ENCODE data around the gene LRRC30. TPM values are rescaled to one million over a fixed set of nuclear protein-coding genes. Genes with fewer than 3 reads are reported as not detected.

Gene LRRC30
- total RNA-seq, 1 experiment from 2014 or later: not detected

DNA sequence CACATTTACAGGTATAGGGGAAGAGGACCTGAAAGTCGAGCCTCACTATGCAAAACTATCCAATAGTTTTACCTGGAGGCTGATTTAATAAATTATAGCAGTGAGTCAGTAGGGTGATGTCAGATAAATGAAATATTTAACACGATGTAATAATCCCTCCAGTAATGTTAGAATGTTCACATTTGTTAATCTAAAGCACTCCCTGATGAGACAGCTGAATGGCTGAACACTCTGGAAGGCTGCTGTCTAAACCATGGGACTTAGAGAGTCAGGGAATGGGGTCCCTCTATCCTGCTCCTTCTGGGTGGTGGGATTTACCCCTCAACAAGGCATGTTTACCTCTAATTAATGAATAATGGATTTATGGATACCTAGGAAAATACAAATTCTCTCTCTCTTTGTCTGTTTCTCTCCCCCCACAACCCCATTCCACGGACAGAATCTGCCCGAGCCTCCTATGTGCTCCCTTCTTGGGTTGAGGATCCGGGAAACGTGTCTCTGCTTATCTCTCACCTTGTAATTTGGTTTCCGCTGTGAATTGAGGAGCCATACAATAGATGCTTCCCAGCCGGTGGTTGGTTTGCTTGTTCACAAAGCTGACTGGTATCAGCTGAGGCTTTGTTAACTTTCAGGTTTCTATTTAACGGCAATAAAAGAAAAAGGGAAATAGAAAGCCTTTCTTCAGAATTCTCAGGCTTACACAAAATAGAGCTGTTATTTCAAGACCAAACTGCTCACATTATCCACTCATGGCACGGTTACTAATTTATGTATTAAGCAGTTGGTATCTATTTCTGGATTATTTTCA, 25.9 kb downstream of the LRRC30 start:
- no peaks in the 10 kb centered on the region for H3K4me1 ChIP-seq (ENCODE audit: control insufficient read depth in 1 of 2, insufficient read depth in 2 of 2, low read length in 2 of 2)
- H3K9me3 ChIP-seq (ENCODE audit: control insufficient read depth in 1 of 2, insufficient read depth in 1 of 2, low read depth in 1 of 2, low read length in 2 of 2): peaks cover 0 to 7% of the 10 kb centered on the region in 2 experiments; a peak in 2 of 4 replicates
- no peak overlapping the region for H3K4me2 ChIP-seq (ENCODE audit: low read length)
- no peaks in the 10 kb centered on the region for H3K9me2 ChIP-seq (ENCODE audit: insufficient read depth)
- no TSS peak for BruUV-seq (replicated peaks)
- no peak overlapping the region for H3K9ac ChIP-seq (ENCODE audit: low read length)
- no peak for ATAC-seq
- POLR2A ChIA-PET: no interaction called here
- no peak overlapping the region for H3K27ac ChIP-seq (ENCODE audit: low read depth, low read length)
- no peak for DNase-seq (ENCODE audit: low read depth, low spot score)
- CTCF ChIA-PET: no interaction called here
- intact Hi-C loops (cut with micrococcal nuclease): no loop called here
- RAD21 ChIA-PET (ENCODE audit: low non-redundant PET in 1 of 2, low total read pairs in 2 of 2, uncharacterized antibody in 2 of 2, unreplicated experiment in 2 of 2): no interaction called here
- H3K79me2 ChIP-seq (ENCODE audit: insufficient read depth, low read length): no peaks in the 10 kb centered on the region
- no peaks in the 10 kb centered on the region for H4K20me1 ChIP-seq (ENCODE audit: insufficient read depth)
- no peaks in the 10 kb centered on the region for H3K36me3 ChIP-seq (ENCODE audit: control insufficient read depth in 1 of 2, insufficient read depth in 2 of 2, low read length in 2 of 2)
- no peaks in the 10 kb centered on the region for H3K27me3 ChIP-seq (ENCODE audit: insufficient read depth, low read length)
- TF ChIP-seq YY1 (IDR thresholded peaks at IDR 0.05; ENCODE audit: extremely low read depth, insufficient replicate concordance, low read depth, low read length): no peak
- TF ChIP-seq, protein P1, sequence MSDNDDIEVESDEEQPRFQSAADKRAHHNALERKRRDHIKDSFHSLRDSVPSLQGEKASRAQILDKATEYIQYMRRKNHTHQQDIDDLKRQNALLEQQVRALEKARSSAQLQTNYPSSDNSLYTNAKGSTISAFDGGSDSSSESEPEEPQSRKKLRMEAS (IDR thresholded peaks at IDR 0.05): no peak
- no peak for TF ChIP-seq RAD21 (IDR thresholded peaks at IDR 0.05; ENCODE audit: low read depth)
- no peak overlapping the region for H2AFZ ChIP-seq (ENCODE audit: low read depth, low read length, poor library complexity, severe bottlenecking)
- no peak overlapping the region for H3K4me3 ChIP-seq (replicated peaks in 1 of 2; ENCODE audit: low read depth in 1 of 2, low read length in 2 of 2)

DNA sequence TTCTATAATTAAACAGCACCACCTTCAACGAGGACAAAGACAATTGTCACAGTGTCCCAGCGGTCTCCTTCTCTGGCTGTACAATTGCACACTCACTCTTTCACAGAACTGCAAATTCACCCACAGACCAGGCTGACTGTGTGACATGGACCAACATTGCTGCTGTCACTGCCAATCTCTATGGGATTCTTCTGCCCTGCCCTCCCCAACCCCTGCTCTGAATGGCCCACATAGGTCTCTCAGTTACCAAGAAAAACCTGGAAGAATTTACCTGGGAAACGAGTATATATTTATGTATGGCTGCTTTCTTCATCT, 26.5 kb downstream of the LRRC30 start:
- H3K27ac ChIP-seq (ENCODE audit: low read depth, low read length): no peak overlapping the region
- H3K79me2 ChIP-seq (ENCODE audit: insufficient read depth, low read length): no peaks in the 10 kb centered on the region
- H3K9me2 ChIP-seq (ENCODE audit: insufficient read depth): no peaks in the 10 kb centered on the region
- H2AFZ ChIP-seq (ENCODE audit: low read depth, low read length, poor library complexity, severe bottlenecking): no peak overlapping the region
- no peaks in the 10 kb centered on the region for H3K27me3 ChIP-seq (ENCODE audit: insufficient read depth, low read length)
- no peak overlapping the region for H3K4me2 ChIP-seq (ENCODE audit: low read length)
- peaks cover 0 to 7% of the 10 kb centered on the region in 2 experiments; a peak in 2 of 4 replicates for H3K9me3 ChIP-seq (ENCODE audit: control insufficient read depth in 1 of 2, insufficient read depth in 1 of 2, low read depth in 1 of 2, low read length in 2 of 2)
- ChIA-PET RAD21 (ENCODE audit: low non-redundant PET in 1 of 2, low total read pairs in 2 of 2, uncharacterized antibody in 2 of 2, unreplicated experiment in 2 of 2) (no interaction called here), CTCF (no interaction called here), POLR2A (no interaction called here)
- H3K9ac ChIP-seq (ENCODE audit: low read length): no peak overlapping the region
- intact Hi-C loops (cut with micrococcal nuclease): no loop called here
- no peaks in the 10 kb centered on the region for H4K20me1 ChIP-seq (ENCODE audit: insufficient read depth)
- BruUV-seq (replicated peaks): no TSS peak
- no peaks in the 10 kb centered on the region for H3K36me3 ChIP-seq (ENCODE audit: control insufficient read depth in 1 of 2, insufficient read depth in 2 of 2, low read length in 2 of 2)
- no peak for TF ChIP-seq ELF1 (IDR thresholded peaks at IDR 0.05; ENCODE audit: borderline replicate concordance, low read depth)
- TF ChIP-seq TCF7L2 (IDR thresholded peaks at IDR 0.05; ENCODE audit: borderline replicate concordance, extremely low read depth, insufficient read depth, insufficient read length): no peak
- no peak for TF ChIP-seq ZNF274 (IDR thresholded peaks at IDR 0.05; ENCODE audit: low read depth, low read length)
- TF ChIP-seq SRF (IDR thresholded peaks at IDR 0.05; ENCODE audit: low read depth): no peak
- TF ChIP-seq, protein P2, sequence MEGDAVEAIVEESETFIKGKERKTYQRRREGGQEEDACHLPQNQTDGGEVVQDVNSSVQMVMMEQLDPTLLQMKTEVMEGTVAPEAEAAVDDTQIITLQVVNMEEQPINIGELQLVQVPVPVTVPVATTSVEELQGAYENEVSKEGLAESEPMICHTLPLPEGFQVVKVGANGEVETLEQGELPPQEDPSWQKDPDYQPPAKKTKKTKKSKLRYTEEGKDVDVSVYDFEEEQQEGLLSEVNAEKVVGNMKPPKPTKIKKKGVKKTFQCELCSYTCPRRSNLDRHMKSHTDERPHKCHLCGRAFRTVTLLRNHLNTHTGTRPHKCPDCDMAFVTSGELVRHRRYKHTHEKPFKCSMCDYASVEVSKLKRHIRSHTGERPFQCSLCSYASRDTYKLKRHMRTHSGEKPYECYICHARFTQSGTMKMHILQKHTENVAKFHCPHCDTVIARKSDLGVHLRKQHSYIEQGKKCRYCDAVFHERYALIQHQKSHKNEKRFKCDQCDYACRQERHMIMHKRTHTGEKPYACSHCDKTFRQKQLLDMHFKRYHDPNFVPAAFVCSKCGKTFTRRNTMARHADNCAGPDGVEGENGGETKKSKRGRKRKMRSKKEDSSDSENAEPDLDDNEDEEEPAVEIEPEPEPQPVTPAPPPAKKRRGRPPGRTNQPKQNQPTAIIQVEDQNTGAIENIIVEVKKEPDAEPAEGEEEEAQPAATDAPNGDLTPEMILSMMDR (IDR thresholded peaks at IDR 0.05 in 2 of 3, conservative IDR thresholded peaks at IDR 0.05 in 1 of 3; ENCODE audit: borderline replicate concordance in 1 of 3, insufficient read depth in 1 of 3, low read depth in 2 of 3, low read length in 2 of 3): no peak
- no peak for TF ChIP-seq CBX3 (IDR thresholded peaks at IDR 0.05; ENCODE audit: low read depth)
- no peak for TF ChIP-seq ZFX (IDR thresholded peaks at IDR 0.05)
- TF ChIP-seq, protein P3, sequence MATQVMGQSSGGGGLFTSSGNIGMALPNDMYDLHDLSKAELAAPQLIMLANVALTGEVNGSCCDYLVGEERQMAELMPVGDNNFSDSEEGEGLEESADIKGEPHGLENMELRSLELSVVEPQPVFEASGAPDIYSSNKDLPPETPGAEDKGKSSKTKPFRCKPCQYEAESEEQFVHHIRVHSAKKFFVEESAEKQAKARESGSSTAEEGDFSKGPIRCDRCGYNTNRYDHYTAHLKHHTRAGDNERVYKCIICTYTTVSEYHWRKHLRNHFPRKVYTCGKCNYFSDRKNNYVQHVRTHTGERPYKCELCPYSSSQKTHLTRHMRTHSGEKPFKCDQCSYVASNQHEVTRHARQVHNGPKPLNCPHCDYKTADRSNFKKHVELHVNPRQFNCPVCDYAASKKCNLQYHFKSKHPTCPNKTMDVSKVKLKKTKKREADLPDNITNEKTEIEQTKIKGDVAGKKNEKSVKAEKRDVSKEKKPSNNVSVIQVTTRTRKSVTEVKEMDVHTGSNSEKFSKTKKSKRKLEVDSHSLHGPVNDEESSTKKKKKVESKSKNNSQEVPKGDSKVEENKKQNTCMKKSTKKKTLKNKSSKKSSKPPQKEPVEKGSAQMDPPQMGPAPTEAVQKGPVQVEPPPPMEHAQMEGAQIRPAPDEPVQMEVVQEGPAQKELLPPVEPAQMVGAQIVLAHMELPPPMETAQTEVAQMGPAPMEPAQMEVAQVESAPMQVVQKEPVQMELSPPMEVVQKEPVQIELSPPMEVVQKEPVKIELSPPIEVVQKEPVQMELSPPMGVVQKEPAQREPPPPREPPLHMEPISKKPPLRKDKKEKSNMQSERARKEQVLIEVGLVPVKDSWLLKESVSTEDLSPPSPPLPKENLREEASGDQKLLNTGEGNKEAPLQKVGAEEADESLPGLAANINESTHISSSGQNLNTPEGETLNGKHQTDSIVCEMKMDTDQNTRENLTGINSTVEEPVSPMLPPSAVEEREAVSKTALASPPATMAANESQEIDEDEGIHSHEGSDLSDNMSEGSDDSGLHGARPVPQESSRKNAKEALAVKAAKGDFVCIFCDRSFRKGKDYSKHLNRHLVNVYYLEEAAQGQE (IDR thresholded peaks at IDR 0.05; ENCODE audit: low read depth): no peak
- TF ChIP-seq YY1 (IDR thresholded peaks at IDR 0.05; ENCODE audit: extremely low read depth, insufficient replicate concordance, low read depth, low read length): no peak
- no peak for TF ChIP-seq JUND (IDR thresholded peaks at IDR 0.05)
- no peak for ATAC-seq
- no peak for DNase-seq (ENCODE audit: low read depth, low spot score)
- no peak overlapping the region for H3K4me3 ChIP-seq (replicated peaks in 1 of 2; ENCODE audit: low read depth in 1 of 2, low read length in 2 of 2)
- no peaks in the 10 kb centered on the region for H3K4me1 ChIP-seq (ENCODE audit: control insufficient read depth in 1 of 2, insufficient read depth in 2 of 2, low read length in 2 of 2)

Measured in HCT116 (cell line).